NCI-H345 (cell line): ENCODE results near the gene EMILIN1.
"Not testable (repeated sequence)": the region's sequence is repeated elsewhere in the genome, so short reads cannot be mapped to it uniquely, and the experiment has no call there.

Experiments
- DNase-seq: peaks from one replicate; lab custom pipeline; 2025; lab: John Stamatoyannopoulos, UW

The EMILIN1 gene

GRCh38 chr2:27054721-27055120 lies 23.7 kb upstream of the EMILIN1 start:
- DNase-seq: no peak

- no peak for DNase-seq
Measured at GRCh38 chr2:27057184-27057583, 21.2 kb upstream of the EMILIN1 start.

- no peak for DNase-seq
Measured at GRCh38 chr2:27058210-27058609, 20.2 kb upstream of the EMILIN1 start.

- DNase-seq: no peak
Measured at GRCh38 chr2:27059141-27059820, 19.1 kb upstream of the EMILIN1 start.

GRCh38 chr2:27060323-27060722 lies 18.1 kb upstream of the EMILIN1 start:
- no peak for DNase-seq

GRCh38 chr2:27065128-27065527 lies 13.3 kb upstream of the EMILIN1 start:
- DNase-seq: no peak

GRCh38 chr2:27067385-27067784 lies 11.0 kb upstream of the EMILIN1 start:
- DNase-seq: no peak

GRCh38 chr2:27069436-27069835 lies 9.0 kb upstream of the EMILIN1 start:
- no peak for DNase-seq

- DNase-seq: no peak
Measured at GRCh38 chr2:27069961-27070618, 8.3 kb upstream of the EMILIN1 start.

- DNase-seq: no peak
Measured at GRCh38 chr2:27070653-27071276, 7.7 kb upstream of the EMILIN1 start.

- peak; percentile 97 for DNase-seq
Measured at GRCh38 chr2:27071277-27071989, 7.0 kb upstream of the EMILIN1 start, which contains the start of gene OST4. Gene OST4 (minus strand): TSS chr2:27071654.

GRCh38 chr2:27071990-27072830 lies 6.2 kb upstream of the EMILIN1 start:
- no peak for DNase-seq

GRCh38 chr2:27072920-27073319 lies 5.5 kb upstream of the EMILIN1 start:
- no peak for DNase-seq

GRCh38 chr2:27073782-27074181 lies 4.6 kb upstream of the EMILIN1 start:
- DNase-seq: no peak

GRCh38 chr2:27074738-27075565 lies 3.5 kb upstream of the EMILIN1 start:
- peak; percentile 27 for DNase-seq

GRCh38 chr2:27075566-27075871 lies 2.9 kb upstream of the EMILIN1 start:
- not testable (repeated sequence) for DNase-seq

GRCh38 chr2:27076323-27076722 lies 2.1 kb upstream of the EMILIN1 start:
- DNase-seq: no peak

GRCh38 chr2:27077231-27077630 lies 1.2 kb upstream of the EMILIN1 start:
- DNase-seq: no peak

- DNase-seq: no peak
Measured at GRCh38 chr2:27079233-27080139, 1.1 kb downstream of the EMILIN1 start.

GRCh38 chr2:27080140-27080469 lies 1.7 kb downstream of the EMILIN1 start:
- no peak for DNase-seq
